Panc1 (cell line): ENCODE measurements around the gene NME3. TPM values are rescaled to one million over a fixed set of nuclear protein-coding genes. Genes with fewer than 3 reads are reported as not detected.

ENCODE experiments used
- ATAC-seq: fragments of 200-7000 bp; cut with Tn5 transposase; 2 replicates; pipeline ENCODE4 v1.9.1; 2020; ENCODE audit warnings: mild to moderate bottlenecking, moderate library complexity
- BruUV-seq: library from RNA; stranded (reverse); fragments of 400-500 nt; replicated peaks from 2 replicates; lab custom pipeline; 2021; lab: Mats Ljungman, UMichigan
- CTCF ChIA-PET: fragments of 300-600 bp; sonication (Branson Sonifier 250); formaldehyde crosslinking; loops from one replicate; lab custom pipeline; 2022; ENCODE audit warnings: antibody characterized with exemption; lab: Charles Lee
- POLR2A ChIA-PET: fragments of 300-600 bp; sonication (Branson Sonifier 250); formaldehyde crosslinking; loops from one replicate; lab custom pipeline; 2022; ENCODE audit warnings: antibody characterized with exemption; lab: Charles Lee
- DNase-seq: peaks from one replicate; pipeline ENCODE4 v3.0.0-alpha.2; 2010; ENCODE audit warnings: low read depth, low spot score
- H3K27ac ChIP-seq: 2 replicates; pipeline ENCODE4 v1.5.1; 2011; ENCODE audit warnings: mild to moderate bottlenecking, low read length, inconsistent platforms
- H3K27me3 ChIP-seq: fragments of 200-500 bp; sonication (Bioruptor generic); 2 replicates; pipeline ENCODE4 v1.6.0; 2014; ENCODE audit warnings: low read length, inconsistent platforms; ENCODE audit not compliant: control insufficient read depth, insufficient read depth
- H3K36me3 ChIP-seq: fragments of 200-500 bp; sonication (Bioruptor generic); 2 replicates; pipeline ENCODE4 v1.5.1; 2014; ENCODE audit warnings: inconsistent platforms, mild to moderate bottlenecking, low read length, moderate library complexity; ENCODE audit not compliant: control insufficient read depth, insufficient read depth
- H3K4me1 ChIP-seq: 2 replicates; pipeline ENCODE4 v1.5.1; 2011; ENCODE audit warnings: inconsistent platforms, mild to moderate bottlenecking, low read length, moderate library complexity; ENCODE audit not compliant: control insufficient read depth, insufficient read depth
- H3K4me3 ChIP-seq, 2 experiments: 2 replicates each; pipeline ENCODE4 v1.5.1; 2011 to 2012; ENCODE audit warnings: low read depth in 2 of 2, low read length in 2 of 2, mild to moderate bottlenecking in 2 of 2, inconsistent platforms in 1 of 2, moderate library complexity in 1 of 2
- H3K9me3 ChIP-seq: fragments of 200-500 bp; sonication (Bioruptor generic); 2 replicates; pipeline ENCODE4 v1.5.1; 2014; ENCODE audit warnings: low read depth, mild to moderate bottlenecking, inconsistent platforms, low read length, moderate library complexity; ENCODE audit not compliant: control insufficient read depth, insufficient read depth
- POLR2AphosphoS5 ChIP-seq: IDR thresholded peaks from 2 replicates; pipeline ENCODE4 v1.6.1; 2012; ENCODE audit warnings: mild to moderate bottlenecking, low read depth, low read length, moderate library complexity
- SIN3A ChIP-seq: IDR thresholded peaks from 2 replicates; pipeline ENCODE4 v1.6.1; 2012; ENCODE audit warnings: low read depth, mild to moderate bottlenecking, low read length, moderate library complexity, borderline replicate concordance; ENCODE audit not compliant: insufficient read depth
- TCF7L2 ChIP-seq: IDR thresholded peaks from 2 replicates; pipeline ENCODE4 v1.6.1; 2011; ENCODE audit warnings: mild to moderate bottlenecking, low read depth, low read length, inconsistent platforms
- in situ Hi-C: cut with HindIII; loops from 2 replicates; pipeline ENCODE4 v1.10.0; 2016; ENCODE audit warnings: low sequenced_read_pairs, low pct_unique_long_range_greater_than_20kb
- intact Hi-C: fragments of 100-400 bp; cut with micrococcal nuclease; formaldehyde crosslinking; loops from one replicate; pipeline ENCODE4 v1.10.0; 2022; ENCODE audit not compliant: unreplicated experiment
- total RNA-seq: library from RNA; stranded (reverse); gene quantifications from one replicate; pipeline ENCODE4 v1.2.1, GENCODE V29; 2021; ENCODE audit not compliant: unreplicated experiment
- TF ChIP-seq, protein P1 (sequence below), 2 experiments: IDR thresholded peaks; 2 replicates each; pipeline ENCODE4 v1.6.1; 2011 to 2012; ENCODE audit warnings: low read depth in 2 of 2, control low read depth in 1 of 2, low read length in 1 of 2, mild to moderate bottlenecking in 1 of 2, moderate library complexity in 1 of 2; ENCODE audit not compliant: insufficient read depth in 1 of 2
- TF ChIP-seq, protein P2 (sequence below): fragments of 450-650 bp; IDR thresholded peaks from 2 replicates; pipeline ENCODE4 v1.5.1; 2017; ENCODE audit warnings: mild to moderate bottlenecking

The NME3 gene
- total RNA-seq, 1 experiment from 2014 or later = 117 TPM

DNA sequence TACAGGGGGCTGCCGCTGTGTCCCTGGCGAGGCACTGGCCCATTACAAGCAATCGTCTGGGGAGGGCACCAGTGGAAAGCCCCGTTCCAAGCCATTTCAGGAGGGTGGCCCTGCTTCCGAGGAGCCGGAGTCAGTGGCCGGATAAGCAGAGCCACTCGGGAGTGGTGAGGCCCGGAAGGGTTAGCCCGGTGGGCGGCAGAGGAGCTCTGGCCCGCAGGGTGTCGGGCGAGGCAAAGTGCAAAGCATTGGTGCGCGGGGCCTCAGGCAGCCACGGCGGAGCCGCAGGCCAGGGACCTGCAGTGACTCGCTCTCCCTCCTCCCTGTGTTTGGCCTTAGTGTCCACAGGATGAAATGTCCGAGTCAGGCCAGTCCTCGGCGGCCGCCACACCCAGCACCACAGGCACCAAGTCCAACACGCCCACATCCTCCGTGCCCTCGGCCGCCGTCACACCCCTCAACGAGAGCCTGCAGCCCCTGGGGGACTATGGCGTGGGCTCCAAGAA, 24.6 kb downstream of the NME3 start:
- no peak for DNase-seq
- ChIA-PET POLR2A (no interaction called here), CTCF (no interaction called here)
- Histone ChIP-seq H3K27ac (no peak overlapping the region), H3K36me3 (no peaks in the 10 kb centered on the region; the same call in 1 of the 2 replicates), H3K4me1 (no peaks in the 10 kb centered on the region), H3K9me3 (no peaks in the 10 kb centered on the region), H3K27me3 (no peaks in the 10 kb centered on the region), H3K4me3 (no peak overlapping the region)
- in situ Hi-C loops = no loop called here
- intact Hi-C loops = no loop called here
- no TSS peak for BruUV-seq
- ATAC-seq = no peak
- no peak for TF ChIP-seq SIN3A
- no peak for TF ChIP-seq POLR2AphosphoS5
- TF ChIP-seq TCF7L2 = no peak
- TF ChIP-seq, protein P1, sequence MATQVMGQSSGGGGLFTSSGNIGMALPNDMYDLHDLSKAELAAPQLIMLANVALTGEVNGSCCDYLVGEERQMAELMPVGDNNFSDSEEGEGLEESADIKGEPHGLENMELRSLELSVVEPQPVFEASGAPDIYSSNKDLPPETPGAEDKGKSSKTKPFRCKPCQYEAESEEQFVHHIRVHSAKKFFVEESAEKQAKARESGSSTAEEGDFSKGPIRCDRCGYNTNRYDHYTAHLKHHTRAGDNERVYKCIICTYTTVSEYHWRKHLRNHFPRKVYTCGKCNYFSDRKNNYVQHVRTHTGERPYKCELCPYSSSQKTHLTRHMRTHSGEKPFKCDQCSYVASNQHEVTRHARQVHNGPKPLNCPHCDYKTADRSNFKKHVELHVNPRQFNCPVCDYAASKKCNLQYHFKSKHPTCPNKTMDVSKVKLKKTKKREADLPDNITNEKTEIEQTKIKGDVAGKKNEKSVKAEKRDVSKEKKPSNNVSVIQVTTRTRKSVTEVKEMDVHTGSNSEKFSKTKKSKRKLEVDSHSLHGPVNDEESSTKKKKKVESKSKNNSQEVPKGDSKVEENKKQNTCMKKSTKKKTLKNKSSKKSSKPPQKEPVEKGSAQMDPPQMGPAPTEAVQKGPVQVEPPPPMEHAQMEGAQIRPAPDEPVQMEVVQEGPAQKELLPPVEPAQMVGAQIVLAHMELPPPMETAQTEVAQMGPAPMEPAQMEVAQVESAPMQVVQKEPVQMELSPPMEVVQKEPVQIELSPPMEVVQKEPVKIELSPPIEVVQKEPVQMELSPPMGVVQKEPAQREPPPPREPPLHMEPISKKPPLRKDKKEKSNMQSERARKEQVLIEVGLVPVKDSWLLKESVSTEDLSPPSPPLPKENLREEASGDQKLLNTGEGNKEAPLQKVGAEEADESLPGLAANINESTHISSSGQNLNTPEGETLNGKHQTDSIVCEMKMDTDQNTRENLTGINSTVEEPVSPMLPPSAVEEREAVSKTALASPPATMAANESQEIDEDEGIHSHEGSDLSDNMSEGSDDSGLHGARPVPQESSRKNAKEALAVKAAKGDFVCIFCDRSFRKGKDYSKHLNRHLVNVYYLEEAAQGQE (IDR thresholded peaks at IDR 0.05; ENCODE audit: insufficient read depth in 1 of 2, low read depth in 2 of 2, low read length in 1 of 2) = no peak
- TF ChIP-seq, protein P2, sequence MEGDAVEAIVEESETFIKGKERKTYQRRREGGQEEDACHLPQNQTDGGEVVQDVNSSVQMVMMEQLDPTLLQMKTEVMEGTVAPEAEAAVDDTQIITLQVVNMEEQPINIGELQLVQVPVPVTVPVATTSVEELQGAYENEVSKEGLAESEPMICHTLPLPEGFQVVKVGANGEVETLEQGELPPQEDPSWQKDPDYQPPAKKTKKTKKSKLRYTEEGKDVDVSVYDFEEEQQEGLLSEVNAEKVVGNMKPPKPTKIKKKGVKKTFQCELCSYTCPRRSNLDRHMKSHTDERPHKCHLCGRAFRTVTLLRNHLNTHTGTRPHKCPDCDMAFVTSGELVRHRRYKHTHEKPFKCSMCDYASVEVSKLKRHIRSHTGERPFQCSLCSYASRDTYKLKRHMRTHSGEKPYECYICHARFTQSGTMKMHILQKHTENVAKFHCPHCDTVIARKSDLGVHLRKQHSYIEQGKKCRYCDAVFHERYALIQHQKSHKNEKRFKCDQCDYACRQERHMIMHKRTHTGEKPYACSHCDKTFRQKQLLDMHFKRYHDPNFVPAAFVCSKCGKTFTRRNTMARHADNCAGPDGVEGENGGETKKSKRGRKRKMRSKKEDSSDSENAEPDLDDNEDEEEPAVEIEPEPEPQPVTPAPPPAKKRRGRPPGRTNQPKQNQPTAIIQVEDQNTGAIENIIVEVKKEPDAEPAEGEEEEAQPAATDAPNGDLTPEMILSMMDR = no peak

DNA sequence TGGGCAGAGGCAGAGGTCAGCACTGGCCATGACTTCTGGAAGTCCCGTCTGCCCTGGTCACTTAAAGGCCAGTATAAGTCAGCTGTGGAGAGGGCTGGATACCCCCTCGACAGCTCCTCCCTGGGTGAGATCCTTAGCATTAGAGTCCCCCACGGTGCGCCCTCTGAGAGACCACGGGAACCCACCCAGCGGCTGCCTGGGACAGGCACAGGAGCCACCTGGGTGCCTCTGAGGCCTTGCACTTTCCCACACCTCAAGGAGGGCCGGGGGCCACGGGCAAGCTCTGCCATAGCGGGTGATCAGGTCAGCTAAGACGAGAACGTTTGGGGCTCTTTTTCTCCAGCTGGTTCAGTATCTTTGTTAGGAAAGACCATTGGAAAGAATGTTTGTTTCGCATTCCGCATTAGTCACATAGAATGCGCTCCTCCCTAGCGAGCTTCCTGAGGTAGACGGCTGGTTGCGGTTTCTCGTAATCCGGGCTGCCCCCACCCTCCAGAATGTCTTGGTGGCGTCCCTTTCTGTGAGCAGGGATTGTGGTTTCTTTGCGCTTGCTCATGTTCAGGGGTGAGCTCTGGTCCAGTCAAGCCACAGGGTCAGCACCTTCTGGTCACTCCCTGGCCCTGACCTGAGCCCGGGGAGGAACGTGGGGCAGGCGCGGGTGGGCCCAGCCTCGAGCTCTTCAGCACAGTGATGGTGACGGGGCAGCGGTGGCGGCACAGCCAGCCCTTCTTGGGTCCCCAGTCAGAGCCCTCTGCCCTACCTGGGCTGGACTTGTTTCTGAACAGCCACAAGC, 25.2 kb downstream of the NME3 start:
- H3K9me3 ChIP-seq = no peaks in the 10 kb centered on the region
- DNase-seq = no peak
- CTCF ChIA-PET = no interaction called here
- H3K4me3 ChIP-seq = no peak overlapping the region
- H3K27ac ChIP-seq = no peak overlapping the region
- in situ Hi-C loops (no loop called here), intact Hi-C loops (no loop called here)
- POLR2A ChIA-PET = interaction anchor here (0.6 kb wide), 1 partner anchor 326 kb away, joined by 3 read pairs; the partner anchor contains the start of gene UQCC4
- no TSS peak for BruUV-seq
- no peaks in the 10 kb centered on the region for H3K4me1 ChIP-seq
- TF ChIP-seq SIN3A (no peak), POLR2AphosphoS5 (no peak)
- no peak for ATAC-seq
- no peaks in the 10 kb centered on the region; the same call in 1 of the 2 replicates for H3K36me3 ChIP-seq
- H3K27me3 ChIP-seq = no peaks in the 10 kb centered on the region
